Measurements from ENCODE around the gene MRPL33.

MRPL33 gene

GRCh38 chr2:27752551-27753237 is 18.8 kb upstream of the MRPL33 start:
- Histone ChIP-seq H3K36me3 (ENCODE audit: insufficient read depth) (no peaks in the 10 kb centered on the region), H3K4me2 (peak overlapping the region; percentile 62), H4K20me1 (ENCODE audit: insufficient read depth) (no peaks in the 10 kb centered on the region), H3K27ac (peak overlapping the region; percentile 75), H3K4me3 (IDR thresholded peaks at IDR 0.05; ENCODE audit: insufficient read depth, low read depth, low read length) (peak overlapping the region; percentile 42), H3K27me3 (ENCODE audit: insufficient read depth, low read depth) (no peaks in the 10 kb centered on the region), H2AFZ (ENCODE audit: low read depth) (peak overlapping the region; percentile 91), H3K79me2 (ENCODE audit: insufficient read depth, low read depth) (no peaks in the 10 kb centered on the region), H3K4me1 (ENCODE audit: low read depth, poor library complexity, severe bottlenecking) (peaks cover 20% of the 10 kb centered on the region), H3K9ac (peak overlapping the region; percentile 67; the same call in 1 of the 2 replicates)
- no peak for TF ChIP-seq CTCF (conservative IDR thresholded peaks at IDR 0.05; ENCODE audit: low read depth, low read length)

GRCh38 chr2:27754138-27754588 is 17.4 kb upstream of the MRPL33 start:
- H3K79me2 ChIP-seq (ENCODE audit: insufficient read depth, low read depth), result no peaks in the 10 kb centered on the region
- TF ChIP-seq CTCF (conservative IDR thresholded peaks at IDR 0.05; ENCODE audit: low read depth, low read length), result peak; percentile 91
- H3K4me1 ChIP-seq (ENCODE audit: low read depth, poor library complexity, severe bottlenecking), result peaks cover 20% of the 10 kb centered on the region
- no peaks in the 10 kb centered on the region for H4K20me1 ChIP-seq (ENCODE audit: insufficient read depth)
- H3K27me3 ChIP-seq (ENCODE audit: insufficient read depth, low read depth), result no peaks in the 10 kb centered on the region
- H3K27ac ChIP-seq, result no peak overlapping the region
- H3K4me3 ChIP-seq (IDR thresholded peaks at IDR 0.05; ENCODE audit: insufficient read depth, low read depth, low read length), result no peak overlapping the region
- H2AFZ ChIP-seq (ENCODE audit: low read depth), result no peak overlapping the region
- peak overlapping the region; percentile 62; the same call in 1 of the 2 replicates for H3K4me2 ChIP-seq
- no peak overlapping the region for H3K9ac ChIP-seq
- no peaks in the 10 kb centered on the region for H3K36me3 ChIP-seq (ENCODE audit: insufficient read depth)

GRCh38 chr2:27754831-27755230 is 16.7 kb upstream of the MRPL33 start:
- Histone ChIP-seq H3K36me3 (ENCODE audit: insufficient read depth) (no peaks in the 10 kb centered on the region), H3K4me2 (no peak overlapping the region), H3K4me3 (IDR thresholded peaks at IDR 0.05; ENCODE audit: insufficient read depth, low read depth, low read length) (no peak overlapping the region), H2AFZ (ENCODE audit: low read depth) (no peak overlapping the region), H4K20me1 (ENCODE audit: insufficient read depth) (no peaks in the 10 kb centered on the region), H3K27ac (no peak overlapping the region), H3K79me2 (ENCODE audit: insufficient read depth, low read depth) (no peaks in the 10 kb centered on the region), H3K9ac (no peak overlapping the region), H3K27me3 (ENCODE audit: insufficient read depth, low read depth) (no peaks in the 10 kb centered on the region), H3K4me1 (ENCODE audit: low read depth, poor library complexity, severe bottlenecking) (peaks cover 20% of the 10 kb centered on the region)
- TF ChIP-seq CTCF (conservative IDR thresholded peaks at IDR 0.05; ENCODE audit: low read depth, low read length), result no peak

GRCh38 chr2:27756091-27756490 is 15.4 kb upstream of the MRPL33 start:
- Histone ChIP-seq H3K4me2 (no peak overlapping the region), H3K4me3 (IDR thresholded peaks at IDR 0.05; ENCODE audit: insufficient read depth, low read depth, low read length) (no peak overlapping the region), H3K36me3 (ENCODE audit: insufficient read depth) (no peaks in the 10 kb centered on the region), H4K20me1 (ENCODE audit: insufficient read depth) (no peaks in the 10 kb centered on the region), H3K79me2 (ENCODE audit: insufficient read depth, low read depth) (no peaks in the 10 kb centered on the region), H3K9ac (no peak overlapping the region), H3K27me3 (ENCODE audit: insufficient read depth, low read depth) (no peaks in the 10 kb centered on the region), H2AFZ (ENCODE audit: low read depth) (no peak overlapping the region), H3K27ac (no peak overlapping the region), H3K4me1 (ENCODE audit: low read depth, poor library complexity, severe bottlenecking) (peaks cover 20% of the 10 kb centered on the region)
- TF ChIP-seq CTCF (conservative IDR thresholded peaks at IDR 0.05; ENCODE audit: low read depth, low read length), result no peak
